Activated CD4-positive, alpha-beta memory T cell treated with anti-CD3 and anti-CD28 coated beads, Interleukin-2, amount 10 ng/mL, durations not matched to agents 7 days and 5 days (primary cell): ENCODE data around the gene SOX2. TPM values are rescaled to one million over a fixed set of nuclear protein-coding genes. Genes with fewer than 3 reads are reported as not detected.
"Not testable (repeated sequence)": the region's sequence is repeated elsewhere in the genome, so short reads cannot be mapped to it uniquely, and the experiment has no call there.

Experiments
- CTCF ChIA-PET: fragments of 350-600 bp; sonication (Branson Sonifier 250); formaldehyde crosslinking; loops from one replicate; lab custom pipeline; 2021; ENCODE audit warnings: antibody characterized with exemption, inconsistent platforms; lab: Charles Lee
- POLR2A ChIA-PET: fragments of 350-600 bp; sonication (Branson Sonifier 250); formaldehyde crosslinking; loops from one replicate; lab custom pipeline; 2021; ENCODE audit warnings: antibody characterized with exemption; lab: Charles Lee
- DNase-seq: peaks from one replicate; pipeline ENCODE4 v3.0.0-alpha.2; 2020
- H3K27ac Mint-ChIP-seq: one replicate; pipeline ENCODE4 v1.8.0; 2021; ENCODE audit warnings: mild to moderate bottlenecking, mixed read lengths
- H3K27me3 Mint-ChIP-seq: one replicate; pipeline ENCODE4 v1.8.0; 2021; ENCODE audit warnings: mixed read lengths
- H3K36me3 Mint-ChIP-seq: one replicate; pipeline ENCODE4 v1.8.0; 2021; ENCODE audit warnings: low read depth, mixed read lengths
- H3K4me1 Mint-ChIP-seq: one replicate; pipeline ENCODE4 v1.8.0; 2021; ENCODE audit warnings: mixed read lengths
- H3K4me3 Mint-ChIP-seq: one replicate; pipeline ENCODE4 v1.8.0; 2021; ENCODE audit warnings: mild to moderate bottlenecking, mixed read lengths
- H3K9me3 Mint-ChIP-seq: one replicate; pipeline ENCODE4 v1.8.0; 2021; ENCODE audit warnings: mixed read lengths
- total RNA-seq, 2 experiments: library from RNA; stranded (reverse); gene quantifications; one replicate each; pipeline ENCODE4 v1.2.3, GENCODE V29; 2021

SOX2 gene
- total RNA-seq, 2 experiments from 2014 or later = not detected

DNA sequence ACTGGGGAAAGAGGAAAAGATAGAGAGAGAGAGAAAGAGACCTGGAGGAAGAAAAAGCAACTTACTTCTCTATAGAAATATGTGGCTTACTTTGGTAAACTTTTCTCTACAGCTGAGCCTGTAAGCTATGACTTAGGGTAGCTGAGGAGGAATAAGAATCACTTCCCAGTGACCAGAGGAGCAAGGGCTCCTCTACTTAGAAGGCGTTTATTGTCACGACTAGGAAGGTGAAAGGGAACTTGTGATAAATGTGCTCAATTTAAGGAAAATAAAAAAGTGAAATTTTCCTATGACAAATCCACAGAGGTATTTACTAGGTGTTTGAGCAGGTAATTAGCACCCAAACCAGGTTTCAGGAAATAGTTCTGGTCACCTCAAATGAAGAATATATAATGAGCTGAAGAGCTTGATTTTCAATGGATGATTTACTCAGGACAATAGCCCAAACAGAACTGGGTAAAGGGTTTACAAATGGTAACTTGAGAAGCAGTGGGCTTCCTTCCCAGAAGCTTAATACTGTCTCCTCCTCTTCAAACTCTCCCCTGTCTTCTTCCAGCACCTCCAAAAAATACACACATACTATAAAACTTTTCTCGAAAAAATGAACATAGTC lies 46.1 kb downstream of the SOX2 start:
- H3K27ac Mint-ChIP-seq = no peak overlapping the region
- H3K36me3 Mint-ChIP-seq = no peaks in the 10 kb centered on the region
- H3K4me1 Mint-ChIP-seq = no peaks in the 10 kb centered on the region
- no peak overlapping the region for H3K4me3 Mint-ChIP-seq
- no peaks in the 10 kb centered on the region for H3K27me3 Mint-ChIP-seq
- ChIA-PET CTCF (interaction anchor here (0.6 kb wide), 1 partner anchor 10 kb away, joined by 5 read pairs; no protein-coding TSS in a partner anchor), POLR2A (no interaction called here)
- H3K9me3 Mint-ChIP-seq = no peaks in the 10 kb centered on the region
- DNase-seq = no peak

DNA sequence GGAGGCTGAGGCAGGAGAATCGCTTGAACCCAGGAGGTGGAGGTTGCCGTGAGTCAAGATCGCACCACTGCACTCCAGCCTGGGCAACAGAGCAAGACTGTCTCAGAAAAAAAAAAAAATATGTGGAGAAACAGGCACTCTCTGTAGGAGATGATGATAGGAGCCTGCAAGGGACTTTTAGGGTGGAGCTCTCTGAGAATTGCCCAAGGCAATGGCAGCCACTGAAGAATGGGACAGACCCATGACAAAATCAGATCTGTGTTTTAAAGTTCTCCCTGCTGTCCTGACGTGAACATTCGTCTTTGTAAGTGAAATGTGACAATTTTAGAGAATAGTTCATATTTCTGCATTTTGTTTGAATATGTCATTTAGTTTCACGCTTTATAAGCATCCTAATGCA lies 50.2 kb downstream of the SOX2 start:
- Mint-ChIP-seq H3K4me3 (no peak overlapping the region), H3K27me3 (no peaks in the 10 kb centered on the region), H3K36me3 (no peaks in the 10 kb centered on the region), H3K27ac (no peak overlapping the region), H3K9me3 (peaks cover 2% of the 10 kb centered on the region), H3K4me1 (no peaks in the 10 kb centered on the region)
- POLR2A ChIA-PET = no interaction called here
- DNase-seq = no peak
- CTCF ChIA-PET = no interaction called here

- POLR2A ChIA-PET, H3K4me3 Mint-ChIP-seq, H3K27me3 Mint-ChIP-seq, H3K36me3 Mint-ChIP-seq, DNase-seq, CTCF ChIA-PET, H3K4me1 Mint-ChIP-seq, H3K9me3 Mint-ChIP-seq, H3K27ac Mint-ChIP-seq: not testable (repeated sequence)
These were observed 52.3 kb downstream of the SOX2 start for GRCh38 chr3:181764033-181764432.
